Measurements from ENCODE around the gene RETREG1. TPM values are rescaled to one million over a fixed set of nuclear protein-coding genes. Genes with fewer than 3 reads are reported as not detected.
A peak's percentile ranks its signal among the peaks of the same experiment; 100 is the strongest.

Gene RETREG1
- total RNA-seq, 1 donor from 2014 or later: 269 TPM

DNA sequence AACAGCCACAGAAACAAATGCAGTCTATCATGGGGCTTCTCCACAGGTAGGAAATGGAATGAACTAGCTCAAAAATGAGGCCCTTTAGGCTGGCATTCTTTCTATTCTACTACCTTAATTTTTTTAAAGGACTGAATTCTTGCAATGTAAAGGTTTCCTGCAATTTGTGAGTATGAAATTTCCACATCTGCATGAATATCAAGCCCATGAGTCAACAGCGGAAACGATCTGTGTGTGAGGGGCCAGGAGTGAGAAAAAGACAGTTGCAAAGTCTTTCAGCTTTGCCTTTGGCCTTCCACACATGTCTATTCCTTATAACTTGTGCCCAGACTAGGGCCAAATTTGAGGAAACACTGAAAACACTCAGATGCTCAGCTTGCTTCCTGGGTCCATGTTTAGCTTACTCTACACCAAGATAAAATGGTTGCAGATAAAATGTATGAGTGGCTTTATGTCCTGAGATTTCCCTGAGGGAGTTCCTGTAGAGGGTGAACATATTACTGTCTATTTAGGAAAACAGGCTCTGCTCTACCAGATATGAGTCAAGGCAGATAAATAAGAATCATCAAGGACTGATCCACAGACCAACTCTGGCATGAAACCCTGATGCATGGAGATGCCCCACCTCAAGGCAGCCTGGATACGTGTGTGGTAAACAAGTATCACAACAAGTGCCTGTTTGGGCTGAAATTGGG lies 46.5 kb downstream of the RETREG1 start:
- H3K9me3 ChIP-seq (replicated peaks): no peaks in the 10 kb centered on the region
- H3K4me1 ChIP-seq: peaks cover 50% of the 10 kb centered on the region
- TF ChIP-seq, protein P1, sequence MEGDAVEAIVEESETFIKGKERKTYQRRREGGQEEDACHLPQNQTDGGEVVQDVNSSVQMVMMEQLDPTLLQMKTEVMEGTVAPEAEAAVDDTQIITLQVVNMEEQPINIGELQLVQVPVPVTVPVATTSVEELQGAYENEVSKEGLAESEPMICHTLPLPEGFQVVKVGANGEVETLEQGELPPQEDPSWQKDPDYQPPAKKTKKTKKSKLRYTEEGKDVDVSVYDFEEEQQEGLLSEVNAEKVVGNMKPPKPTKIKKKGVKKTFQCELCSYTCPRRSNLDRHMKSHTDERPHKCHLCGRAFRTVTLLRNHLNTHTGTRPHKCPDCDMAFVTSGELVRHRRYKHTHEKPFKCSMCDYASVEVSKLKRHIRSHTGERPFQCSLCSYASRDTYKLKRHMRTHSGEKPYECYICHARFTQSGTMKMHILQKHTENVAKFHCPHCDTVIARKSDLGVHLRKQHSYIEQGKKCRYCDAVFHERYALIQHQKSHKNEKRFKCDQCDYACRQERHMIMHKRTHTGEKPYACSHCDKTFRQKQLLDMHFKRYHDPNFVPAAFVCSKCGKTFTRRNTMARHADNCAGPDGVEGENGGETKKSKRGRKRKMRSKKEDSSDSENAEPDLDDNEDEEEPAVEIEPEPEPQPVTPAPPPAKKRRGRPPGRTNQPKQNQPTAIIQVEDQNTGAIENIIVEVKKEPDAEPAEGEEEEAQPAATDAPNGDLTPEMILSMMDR (IDR thresholded peaks at IDR 0.05; ENCODE audit: borderline replicate concordance): no peak
- H3K27ac ChIP-seq (replicated peaks): no peak overlapping the region
- no peaks in the 10 kb centered on the region for H3K36me3 ChIP-seq
- H3K4me3 ChIP-seq: no peak overlapping the region
- intact Hi-C loops (cut with micrococcal nuclease): no loop called here
- DNase-seq: no peak
- H3K27me3 ChIP-seq (ENCODE audit: low read depth): no peaks in the 10 kb centered on the region

DNA sequence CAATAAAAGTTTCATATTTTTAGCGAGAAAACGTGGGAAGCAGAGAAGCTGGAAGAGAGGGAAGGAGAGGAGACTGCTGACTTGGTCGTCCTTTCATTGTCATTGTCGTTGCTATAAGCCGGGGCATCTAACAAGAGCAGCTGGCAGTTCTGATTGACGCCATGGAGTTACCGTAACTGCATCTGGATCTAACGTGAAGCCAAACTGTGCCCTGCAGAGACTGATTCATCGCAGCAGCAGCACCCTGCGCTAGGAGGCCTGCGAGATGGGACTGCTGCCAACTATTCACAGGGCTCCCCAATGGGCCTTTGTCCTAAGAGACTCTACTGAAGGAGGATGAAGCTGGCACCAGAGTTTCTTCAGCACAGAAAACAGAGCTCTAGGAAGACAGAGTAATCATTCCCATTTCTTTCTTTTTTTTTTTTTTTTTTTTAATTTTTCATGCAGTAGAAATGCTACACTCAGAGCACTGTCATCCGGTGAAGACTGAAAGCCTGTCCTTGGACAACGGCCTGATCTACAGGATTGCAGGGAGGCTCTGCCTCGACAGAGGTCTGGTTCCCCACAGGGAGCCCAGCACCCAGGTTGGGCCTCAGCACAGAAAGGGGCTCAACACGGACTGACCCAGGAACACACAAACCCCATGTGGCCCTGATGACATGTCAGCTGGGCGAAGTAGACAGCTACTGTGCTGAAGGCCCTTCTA lies 47.8 kb downstream of the RETREG1 start:
- H3K4me1 ChIP-seq: peaks cover 50% of the 10 kb centered on the region
- no peak for DNase-seq
- intact Hi-C loops (cut with micrococcal nuclease): no loop called here
- peak overlapping the region; percentile 50 for H3K27ac ChIP-seq (replicated peaks)
- no peaks in the 10 kb centered on the region for H3K27me3 ChIP-seq (ENCODE audit: low read depth)
- H3K36me3 ChIP-seq: no peaks in the 10 kb centered on the region
- no peak overlapping the region for H3K4me3 ChIP-seq
- H3K9me3 ChIP-seq (replicated peaks): no peaks in the 10 kb centered on the region
- TF ChIP-seq, protein P1 (IDR thresholded peaks at IDR 0.05; ENCODE audit: borderline replicate concordance): no peak

DNA sequence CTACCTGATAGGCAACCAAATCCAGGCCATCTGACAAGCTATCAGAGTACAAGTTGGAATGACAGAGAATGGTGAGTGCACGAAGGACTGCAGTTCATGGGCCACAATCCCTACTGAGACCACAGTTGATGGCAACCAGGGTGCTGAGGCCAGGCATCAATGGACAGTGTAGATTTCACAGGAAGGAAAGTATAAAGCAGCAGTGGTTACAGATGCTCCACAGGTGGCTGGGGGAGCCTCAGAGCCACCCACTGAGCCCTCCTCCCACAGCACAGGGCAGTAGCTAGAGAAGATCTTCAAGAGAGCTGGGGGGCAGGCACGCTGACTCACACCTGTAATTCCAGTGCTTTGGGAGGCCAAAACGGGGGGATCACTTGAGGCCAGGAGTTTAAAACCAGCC lies 49.4 kb downstream of the RETREG1 start:
- H3K4me3 ChIP-seq: no peak overlapping the region
- no peaks in the 10 kb centered on the region for H3K9me3 ChIP-seq (replicated peaks)
- H3K4me1 ChIP-seq: peaks cover 40% of the 10 kb centered on the region
- no peak overlapping the region for H3K27ac ChIP-seq (replicated peaks)
- no peak for DNase-seq
- intact Hi-C loops (cut with micrococcal nuclease): no loop called here
- no peaks in the 10 kb centered on the region for H3K36me3 ChIP-seq
- H3K27me3 ChIP-seq (ENCODE audit: low read depth): no peaks in the 10 kb centered on the region
- TF ChIP-seq, protein P1 (IDR thresholded peaks at IDR 0.05; ENCODE audit: borderline replicate concordance): no peak

DNA sequence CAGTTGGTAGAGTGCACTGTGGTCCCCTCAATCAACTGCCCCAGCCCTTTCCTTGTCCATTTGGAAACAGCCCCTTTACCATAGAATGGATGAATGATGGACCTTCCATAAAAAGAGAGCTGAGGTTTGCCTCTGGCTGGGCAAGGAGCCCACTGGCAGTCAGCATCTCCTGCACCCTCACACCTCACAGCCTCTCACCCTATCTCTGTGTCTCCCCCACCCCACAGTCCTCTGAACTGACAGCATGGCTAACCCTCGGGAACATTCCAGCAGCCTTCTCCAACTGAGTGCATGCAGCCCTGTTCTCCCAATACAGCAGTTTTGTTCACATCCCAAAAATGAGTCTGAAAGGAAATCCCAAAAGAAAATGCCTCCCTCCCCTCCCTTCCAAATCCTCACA lies 51.7 kb downstream of the RETREG1 start:
- peak overlapping the region; percentile 57 for H3K27ac ChIP-seq (replicated peaks)
- DNase-seq: peak; percentile 34
- intact Hi-C loops (cut with micrococcal nuclease): no loop called here

DNA sequence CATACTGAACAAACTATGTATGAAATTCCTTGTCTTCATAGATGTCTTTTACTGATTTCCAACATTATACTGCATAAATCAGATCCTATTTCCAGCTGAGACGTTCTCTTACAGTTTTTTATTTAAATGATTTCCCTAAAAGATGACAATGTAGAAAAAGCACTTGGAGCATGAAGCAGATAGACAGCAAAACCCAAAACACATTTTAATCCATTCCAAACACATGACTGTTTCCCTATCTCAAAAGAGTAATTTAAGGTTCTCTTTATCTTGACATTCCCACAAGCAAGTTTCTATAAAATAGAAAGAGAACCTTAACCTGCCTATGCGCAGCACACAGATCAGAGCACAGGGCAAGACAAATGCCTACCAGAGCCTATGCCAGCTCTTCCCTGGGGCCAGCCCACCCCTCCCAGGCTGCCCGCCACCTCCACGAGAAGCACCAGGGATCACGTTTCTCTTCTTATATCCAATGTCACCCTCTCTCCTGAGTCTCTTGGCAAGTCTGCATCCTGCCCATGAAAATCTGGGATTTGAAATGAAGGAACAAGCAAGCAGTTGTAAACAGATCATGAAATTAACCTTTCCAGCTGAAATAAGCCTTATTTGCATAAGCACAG lies 52.4 kb downstream of the RETREG1 start:
- no peak overlapping the region for H3K4me3 ChIP-seq
- no peak for DNase-seq
- no peaks in the 10 kb centered on the region for H3K27me3 ChIP-seq (ENCODE audit: low read depth)
- peak overlapping the region; percentile 57 for H3K27ac ChIP-seq (replicated peaks)
- no peaks in the 10 kb centered on the region for H3K9me3 ChIP-seq (replicated peaks)
- TF ChIP-seq, protein P1 (IDR thresholded peaks at IDR 0.05; ENCODE audit: borderline replicate concordance): no peak
- intact Hi-C loops (cut with micrococcal nuclease): no loop called here
- H3K36me3 ChIP-seq: no peaks in the 10 kb centered on the region
- H3K4me1 ChIP-seq: peaks cover 35% of the 10 kb centered on the region

More for the DNA sequence above, 51.7 kb downstream of the RETREG1 start:
- Histone ChIP-seq H3K4me1 (peaks cover 37% of the 10 kb centered on the region), H3K4me3 (no peak overlapping the region), H3K36me3 (no peaks in the 10 kb centered on the region), H3K27me3 (ENCODE audit: low read depth) (no peaks in the 10 kb centered on the region), H3K9me3 (replicated peaks) (no peaks in the 10 kb centered on the region)
- TF ChIP-seq, protein P1 (IDR thresholded peaks at IDR 0.05; ENCODE audit: borderline replicate concordance): no peak
